Upper lobe of left lung (tissue), 6 donors: ENCODE results near the gene MACC1. TPM values are rescaled to one million over a fixed set of nuclear protein-coding genes. Genes with fewer than 3 reads are reported as not detected.

ENCODE experiments used
- ATAC-seq, 2 donors: fragments of 200-7000 bp; cut with Tn5 transposase; one replicate each; pipeline ENCODE4 v1.9.1; 2022; ENCODE audit warnings: mild to moderate bottlenecking in 2 of 2, moderate library complexity in 2 of 2; ENCODE audit not compliant: low FRiP score in 2 of 2
- DNase-seq, 2 donors: peaks; one replicate each; pipeline ENCODE4 v3.0.0-alpha.2; 2019 to 2020
- H3K27ac ChIP-seq, 4 donors: fragments of 200-600 bp; sonication (generic); one replicate each; pipeline ENCODE4 v1.5.1; 2016 to 2019
- H3K27me3 ChIP-seq, 4 donors: fragments of 200-600 bp; sonication (generic); one replicate each; pipeline ENCODE4 v1.5.1; 2017 to 2019
- H3K36me3 ChIP-seq, 4 donors: fragments of 200-600 bp; sonication (generic); one replicate each; pipeline ENCODE4 v1.5.1; 2016 to 2019
- H3K4me1 ChIP-seq, 4 donors: fragments of 200-600 bp; sonication (generic); one replicate each; pipeline ENCODE4 v1.5.1; 2018 to 2019
- H3K4me3 ChIP-seq, 4 donors: fragments of 200-600 bp; sonication (generic); one replicate each; pipeline ENCODE4 v1.5.1; 2017 to 2019; ENCODE audit warnings: mild to moderate bottlenecking in 2 of 4, moderate library complexity in 1 of 4
- H3K9me3 ChIP-seq, 4 donors: fragments of 200-600 bp; sonication (generic); one replicate each; pipeline ENCODE4 v1.5.1; 2018 to 2019
- CTCF ChIP-seq, 6 experiments: fragments of 450-650 bp in 4 of 6; fragments of 200-600 bp in 2 of 6; sonication (generic) in 2 of 6; IDR thresholded peaks; one replicate each; pipeline ENCODE4 v1.5.1; 2016 to 2019; ENCODE audit warnings: antibody characterized with exemption in 6 of 6
- EP300 ChIP-seq, 4 donors: sonication (generic); formaldehyde crosslinking; IDR thresholded peaks; one replicate each; pipeline ENCODE4 v1.5.1; 2017; ENCODE audit warnings: antibody characterized with exemption in 4 of 4, control low read depth in 2 of 4
- POLR2A ChIP-seq, 4 donors: fragments of 450-650 bp; IDR thresholded peaks; one replicate each; pipeline ENCODE4 v1.5.1; 2016 to 2017; ENCODE audit warnings: antibody characterized with exemption in 4 of 4, mild to moderate bottlenecking in 2 of 4
- POLR2AphosphoS5 ChIP-seq, 2 donors: sonication (generic); formaldehyde crosslinking; IDR thresholded peaks; one replicate each; pipeline ENCODE4 v1.5.1; 2017; ENCODE audit warnings: antibody characterized with exemption in 2 of 2
- WGBS, 2 donors: methylation state at CpG; one replicate each; pipeline ENCODE4 v1.1.5; 2017 to 2018; 5-methylcytosine and 5-hydroxymethylcytosine counted together
- total RNA-seq, 6 donors: library from RNA; depleted of rRNA in 4 of 6; stranded (reverse); fragments of >200 nt in 4 of 6; gene quantifications; one replicate each; pipeline versions ENCODE4 v1.1.0 to v1.2.1, GENCODE V29; 2016 to 2021
- donor health status: DM: no; HTN: no; CAD: no; lungs with moderate emphysema.
- donor health status: DM: no; HTN: yes; CAD: no; lungs with severe emphysema.

MACC1 gene
- total RNA-seq, 6 donors from 2014 or later: 10.5 to 86.5 (median 24.3) TPM

GRCh38 chr7:20172736-20173334 lies 44.3 kb downstream of the MACC1 start:
- TF ChIP-seq POLR2A (IDR thresholded peaks at IDR 0.05) (no peak), POLR2AphosphoS5 (IDR thresholded peaks at IDR 0.05) (no peak), CTCF (IDR thresholded peaks at IDR 0.05) (peak in 2 of 6 experiments; percentile 6 to 13), EP300 (IDR thresholded peaks at IDR 0.05) (no peak)
- Histone ChIP-seq H3K4me1 (no peaks in the 10 kb centered on the region), H3K9me3 (no peaks in the 10 kb centered on the region), H3K27me3 (no peaks in the 10 kb centered on the region), H3K27ac (no peak overlapping the region), H3K36me3 (no peaks in the 10 kb centered on the region), H3K4me3 (no peak overlapping the region)
- DNase-seq (peak in 1 of 2 donors; percentile 30), ATAC-seq (peak in 1 of 2 donors; percentile 87)
- 53 to 55% methylated on average over 3 of the region's 3 CpGs for WGBS, 2 donors

GRCh38 chr7:20170633-20171032 lies 46.6 kb downstream of the MACC1 start:
- no peak overlapping the region for H3K27ac ChIP-seq
- no peaks in the 10 kb centered on the region for H3K9me3 ChIP-seq
- H3K27me3 ChIP-seq: no peaks in the 10 kb centered on the region
- H3K4me1 ChIP-seq: no peaks in the 10 kb centered on the region
- no peak for DNase-seq
- H3K4me3 ChIP-seq: no peak overlapping the region
- whole genome bisulfite sequencing, 2 donors: 68 to 80% methylated on average over 2 of the region's 2 CpGs
- no peak for TF ChIP-seq CTCF (IDR thresholded peaks at IDR 0.05)
- no peak for TF ChIP-seq POLR2AphosphoS5 (IDR thresholded peaks at IDR 0.05)
- TF ChIP-seq EP300 (IDR thresholded peaks at IDR 0.05): no peak
- TF ChIP-seq POLR2A (IDR thresholded peaks at IDR 0.05): no peak
- no peak for ATAC-seq
- no peaks in the 10 kb centered on the region for H3K36me3 ChIP-seq

- Histone ChIP-seq H3K27me3 (no peaks in the 10 kb centered on the region), H3K27ac (no peak overlapping the region), H3K4me1 (no peaks in the 10 kb centered on the region), H3K9me3 (no peaks in the 10 kb centered on the region), H3K36me3 (no peaks in the 10 kb centered on the region), H3K4me3 (no peak overlapping the region)
- TF ChIP-seq CTCF (IDR thresholded peaks at IDR 0.05): no peak
- no peak for TF ChIP-seq EP300 (IDR thresholded peaks at IDR 0.05)
- no peak for TF ChIP-seq POLR2AphosphoS5 (IDR thresholded peaks at IDR 0.05)
- no peak for TF ChIP-seq POLR2A (IDR thresholded peaks at IDR 0.05)
- 31 to 83% methylated on average over 1 of the region's 1 CpG for WGBS, 2 donors
- ATAC-seq (no peak), DNase-seq (no peak)
Observed at GRCh38 chr7:20165146-20165510, 52.1 kb downstream of the MACC1 start.

GRCh38 chr7:20164425-20165145 lies 52.6 kb downstream of the MACC1 start:
- ATAC-seq (peak in 1 of 2 donors; percentile 62), DNase-seq (no peak)
- H3K27me3 ChIP-seq: no peaks in the 10 kb centered on the region
- no peak for TF ChIP-seq EP300 (IDR thresholded peaks at IDR 0.05)
- WGBS, 2 donors: 59 to 62% methylated on average over 6 of the region's 6 CpGs
- no peak overlapping the region for H3K4me3 ChIP-seq
- no peaks in the 10 kb centered on the region for H3K36me3 ChIP-seq
- peak overlapping the region in 1 of 4 donors; percentile 30 for H3K27ac ChIP-seq
- no peaks in the 10 kb centered on the region for H3K4me1 ChIP-seq
- no peaks in the 10 kb centered on the region for H3K9me3 ChIP-seq

GRCh38 chr7:20162665-20163064 lies 54.5 kb downstream of the MACC1 start:
- Histone ChIP-seq H3K36me3 (no peaks in the 10 kb centered on the region), H3K4me1 (no peaks in the 10 kb centered on the region), H3K27ac (no peak overlapping the region), H3K9me3 (no peaks in the 10 kb centered on the region), H3K27me3 (no peaks in the 10 kb centered on the region), H3K4me3 (no peak overlapping the region)
- WGBS, 2 donors: 68 to 79% methylated on average over 1 of the region's 1 CpG
- TF ChIP-seq POLR2A (IDR thresholded peaks at IDR 0.05) (no peak), POLR2AphosphoS5 (IDR thresholded peaks at IDR 0.05) (no peak), CTCF (IDR thresholded peaks at IDR 0.05) (no peak), EP300 (IDR thresholded peaks at IDR 0.05) (no peak)
- DNase-seq (no peak), ATAC-seq (no peak)
